HepG2 (cell line): ENCODE results near the gene EMC9.

ENCODE experiments used
- CBX1 ChIP-seq: IDR thresholded peaks from one replicate; pipeline ENCODE4 v1.6.1; 2016; ENCODE audit warnings: antibody characterized with exemption, low read depth
- CCDC6 ChIP-seq: sonication (generic); formaldehyde crosslinking; IDR thresholded peaks from 2 replicates; pipeline ENCODE4 v1.8.1; 2022; ENCODE audit warnings: mild to moderate bottlenecking, missing genetic modification reagents, moderate library complexity
- EED ChIP-seq: sonication (generic); formaldehyde crosslinking; IDR thresholded peaks from 2 replicates; pipeline ENCODE4 v1.5.0; 2020; ENCODE audit warnings: mild to moderate bottlenecking, missing genetic modification reagents
- ELF4 ChIP-seq: sonication (generic); formaldehyde crosslinking; IDR thresholded peaks from 2 replicates; pipeline ENCODE4 v1.5.0; 2020; ENCODE audit warnings: missing genetic modification reagents, mild to moderate bottlenecking, moderate library complexity, borderline replicate concordance
- EP300 ChIP-seq, 3 experiments: sonication (generic) in 1 of 3; formaldehyde crosslinking in 1 of 3; IDR thresholded peaks; 2 replicates each; pipeline versions ENCODE4 v1.5.1 to v1.6.1; 2011 to 2020; ENCODE audit warnings: low read depth in 2 of 3, low read length in 2 of 3, borderline replicate concordance in 1 of 3, improper control_type of control experiment in 1 of 3, mild to moderate bottlenecking in 1 of 3, missing genetic modification reagents in 1 of 3, moderate library complexity in 1 of 3
- EZH2 ChIP-seq: conservative IDR thresholded peaks from 2 replicates; pipeline ENCODE4 v1.6.1; 2012; ENCODE audit warnings: mild to moderate bottlenecking, low read depth, low read length, moderate library complexity
- JUND ChIP-seq: sonication (generic); formaldehyde crosslinking; IDR thresholded peaks from 2 replicates; pipeline ENCODE4 v1.8.0; 2022; ENCODE audit warnings: mild to moderate bottlenecking, missing genetic modification reagents
- RXRA ChIP-seq: sonication (generic); formaldehyde crosslinking; IDR thresholded peaks from 2 replicates; pipeline ENCODE4 v1.5.1; 2020; ENCODE audit warnings: missing genetic modification reagents
- TRIM24 ChIP-seq: sonication (generic); formaldehyde crosslinking; IDR thresholded peaks from 2 replicates; pipeline ENCODE4 v1.8.0; 2022; ENCODE audit warnings: mild to moderate bottlenecking, missing genetic modification reagents

DNA sequence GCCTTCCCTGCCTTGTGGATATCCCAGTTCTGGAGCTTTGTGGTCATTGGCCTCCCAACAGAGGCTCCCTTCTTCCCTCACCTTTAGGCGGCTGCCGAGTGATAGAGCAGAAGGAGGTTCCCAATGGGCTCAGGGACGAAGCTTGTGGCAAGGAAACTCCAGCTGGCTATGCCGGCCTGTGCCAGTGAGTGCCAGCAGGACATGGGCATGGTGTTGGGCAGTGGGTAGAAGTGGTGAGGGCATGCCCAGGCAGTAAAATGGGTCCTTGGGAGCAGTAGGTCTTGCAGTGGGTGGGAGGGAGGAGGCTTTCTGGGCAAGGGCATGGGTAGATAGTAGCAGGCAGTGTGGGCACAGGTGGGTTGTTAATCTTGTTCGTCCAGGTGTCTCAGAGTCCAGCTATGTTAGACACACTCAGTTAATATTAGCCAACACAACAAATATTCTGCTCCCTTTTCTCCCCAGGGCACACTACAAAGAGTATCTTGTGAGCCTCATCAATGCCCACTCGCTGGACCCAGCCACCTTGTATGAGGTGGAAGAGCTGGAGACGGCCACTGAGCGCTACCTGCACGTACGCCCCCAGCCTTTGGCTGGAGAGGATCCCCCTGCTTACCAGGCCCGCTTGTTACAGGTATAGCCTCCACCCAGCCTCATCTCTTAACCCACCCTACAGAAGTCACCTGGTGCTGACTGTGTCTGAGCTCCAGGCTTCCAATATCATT is 18.5 kb upstream of the EMC9 start:
- no peak for TF ChIP-seq CCDC6 (CRISPR knock-in tag)
- TF ChIP-seq JUND (CRISPR knock-in tag): no peak
- no peak for TF ChIP-seq TRIM24 (CRISPR knock-in tag)
- no peak for TF ChIP-seq RXRA (CRISPR knock-in tag)
- no peak for TF ChIP-seq CBX1
- TF ChIP-seq EED: no peak
- no peak for TF ChIP-seq ELF4 (CRISPR knock-in tag)
- no peak for TF ChIP-seq EZH2
- TF ChIP-seq EP300 (IDR thresholded peaks at IDR 0.05; ENCODE audit: low read depth in 2 of 2, low read length in 2 of 2): no peak
- TF ChIP-seq EP300 (CRISPR knock-in tag; IDR thresholded peaks at IDR 0.05; ENCODE audit: borderline replicate concordance): no peak
